DND-41 (cell line): ENCODE results near the gene SF3B3.

Experiments
- ATAC-seq: fragments of 200-7000 bp; cut with Tn5 transposase; 3 replicates; pipeline ENCODE4 v1.9.1; 2021; ENCODE audit warnings: low read depth; ENCODE audit not compliant: insufficient read depth
- DNase-seq: peaks from one replicate; pipeline ENCODE4 v3.0.0-alpha.2; 2020
- H2AFZ ChIP-seq: 2 replicates; pipeline ENCODE4 v1.6.0; 2012; ENCODE audit warnings: low read depth, low read length
- H3K27ac ChIP-seq: 2 replicates; pipeline ENCODE4 v1.5.1; 2012; ENCODE audit warnings: low read length, inconsistent platforms
- H3K27me3 ChIP-seq: fragments of 200-600 bp; sonication (generic); 2 replicates; pipeline ENCODE4 v1.6.0; 2012; ENCODE audit warnings: low read length, mild to moderate bottlenecking, inconsistent platforms; ENCODE audit not compliant: insufficient read depth, poor library complexity
- H3K36me3 ChIP-seq: 2 replicates; pipeline ENCODE4 v1.5.1; 2012; ENCODE audit warnings: low read length, inconsistent platforms; ENCODE audit not compliant: insufficient read depth
- H3K4me1 ChIP-seq: 2 replicates; pipeline ENCODE4 v1.5.1; 2012; ENCODE audit warnings: mild to moderate bottlenecking, low read length; ENCODE audit not compliant: insufficient read depth
- H3K4me2 ChIP-seq: 2 replicates; pipeline ENCODE4 v1.6.0; 2012; ENCODE audit warnings: mild to moderate bottlenecking, moderate library complexity, low read length, inconsistent platforms; ENCODE audit not compliant: insufficient read depth
- H3K4me3 ChIP-seq, 2 experiments: fragments of 200-600 bp in 1 of 2; shearing (Covaris generic) in 1 of 2; 2 replicates each; pipeline ENCODE4 v1.5.1; 2012 to 2016; ENCODE audit warnings: inconsistent platforms in 2 of 2, low read length in 2 of 2, mild to moderate bottlenecking in 2 of 2, low read depth in 1 of 2, moderate library complexity in 1 of 2
- H3K79me2 ChIP-seq: 2 replicates; pipeline ENCODE4 v1.6.0; 2012; ENCODE audit warnings: low read length, inconsistent platforms; ENCODE audit not compliant: insufficient read depth
- H3K9ac ChIP-seq: 2 replicates; pipeline ENCODE4 v1.6.0; 2012; ENCODE audit warnings: low read depth, mild to moderate bottlenecking, inconsistent platforms, low read length, moderate library complexity
- H3K9me3 ChIP-seq: 2 replicates; pipeline ENCODE4 v1.5.1; 2012; ENCODE audit warnings: low read length, moderate library complexity, mild to moderate bottlenecking, inconsistent platforms; ENCODE audit not compliant: insufficient read depth, severe bottlenecking
- H4K20me1 ChIP-seq: 2 replicates; pipeline ENCODE4 v1.6.0; 2012; ENCODE audit warnings: low read length; ENCODE audit not compliant: insufficient read depth
- CTCF ChIP-seq: IDR thresholded peaks from 2 replicates; pipeline ENCODE4 v1.5.1; 2012; ENCODE audit warnings: borderline replicate concordance, low read length, moderate library complexity, mild to moderate bottlenecking; ENCODE audit not compliant: poor library complexity, severe bottlenecking; ENCODE audit errors: extremely low read depth
- EZH2 ChIP-seq: IDR thresholded peaks from 3 replicates; pipeline ENCODE4 v1.6.1; 2012; ENCODE audit warnings: borderline replicate concordance, low read depth, mild to moderate bottlenecking, moderate library complexity, low read length, inconsistent platforms; ENCODE audit not compliant: severe bottlenecking

The SF3B3 gene

GRCh38 chr16:70611785-70612303, 88.2 kb downstream of the SF3B3 start:
- H3K9me3 ChIP-seq, result no peaks in the 10 kb centered on the region
- H3K36me3 ChIP-seq, result no peaks in the 10 kb centered on the region
- H4K20me1 ChIP-seq, result no peaks in the 10 kb centered on the region
- ATAC-seq (no peak), DNase-seq (no peak)
- no peak overlapping the region for H3K27ac ChIP-seq
- H2AFZ ChIP-seq, result no peak overlapping the region
- H3K27me3 ChIP-seq, result peaks cover under 1% of the 10 kb centered on the region
- H3K9ac ChIP-seq, result no peak overlapping the region
- no peaks in the 10 kb centered on the region for H3K4me1 ChIP-seq
- no peak overlapping the region for H3K4me3 ChIP-seq
- no peak overlapping the region for H3K4me2 ChIP-seq
- H3K79me2 ChIP-seq, result no peaks in the 10 kb centered on the region
- TF ChIP-seq CTCF (no peak), EZH2 (no peak)

GRCh38 chr16:70612931-70613330, 89.3 kb downstream of the SF3B3 start:
- DNase-seq (no peak), ATAC-seq (no peak)
- no peaks in the 10 kb centered on the region for H3K36me3 ChIP-seq
- no peaks in the 10 kb centered on the region for H4K20me1 ChIP-seq
- no peak for TF ChIP-seq EZH2
- TF ChIP-seq CTCF, result no peak
- H3K4me2 ChIP-seq, result no peak overlapping the region
- no peaks in the 10 kb centered on the region for H3K79me2 ChIP-seq
- no peaks in the 10 kb centered on the region for H3K9me3 ChIP-seq
- no peaks in the 10 kb centered on the region for H3K27me3 ChIP-seq
- H3K4me3 ChIP-seq, result no peak overlapping the region
- H3K27ac ChIP-seq, result no peak overlapping the region
- no peak overlapping the region for H3K9ac ChIP-seq
- no peaks in the 10 kb centered on the region for H3K4me1 ChIP-seq
- H2AFZ ChIP-seq, result no peak overlapping the region

GRCh38 chr16:70614208-70614951, 90.8 kb downstream of the SF3B3 start:
- no peak for DNase-seq
- ATAC-seq, result no peak
- no peaks in the 10 kb centered on the region for H3K27me3 ChIP-seq
- TF ChIP-seq EZH2 (no peak), CTCF (no peak)
- no peaks in the 10 kb centered on the region for H3K36me3 ChIP-seq
- no peak overlapping the region for H3K27ac ChIP-seq
- H2AFZ ChIP-seq, result no peak overlapping the region
- H3K79me2 ChIP-seq, result no peaks in the 10 kb centered on the region
- no peak overlapping the region for H3K4me3 ChIP-seq
- H3K9me3 ChIP-seq, result no peaks in the 10 kb centered on the region
- H4K20me1 ChIP-seq, result no peaks in the 10 kb centered on the region
- H3K9ac ChIP-seq, result no peak overlapping the region
- H3K4me1 ChIP-seq, result no peaks in the 10 kb centered on the region
- no peak overlapping the region for H3K4me2 ChIP-seq
